IPS-NIHi7 (cell line): ENCODE results near the gene NOS3.
"Not testable (repeated sequence)": the region's sequence is repeated elsewhere in the genome, so short reads cannot be mapped to it uniquely, and the experiment has no call there.

Experiments used
- DNase-seq: peaks from one replicate; pipeline ENCODE4 v3.0.0; 2012; ENCODE audit warnings: mixed read lengths; ENCODE audit errors: extremely low spot score

Gene NOS3

DNA sequence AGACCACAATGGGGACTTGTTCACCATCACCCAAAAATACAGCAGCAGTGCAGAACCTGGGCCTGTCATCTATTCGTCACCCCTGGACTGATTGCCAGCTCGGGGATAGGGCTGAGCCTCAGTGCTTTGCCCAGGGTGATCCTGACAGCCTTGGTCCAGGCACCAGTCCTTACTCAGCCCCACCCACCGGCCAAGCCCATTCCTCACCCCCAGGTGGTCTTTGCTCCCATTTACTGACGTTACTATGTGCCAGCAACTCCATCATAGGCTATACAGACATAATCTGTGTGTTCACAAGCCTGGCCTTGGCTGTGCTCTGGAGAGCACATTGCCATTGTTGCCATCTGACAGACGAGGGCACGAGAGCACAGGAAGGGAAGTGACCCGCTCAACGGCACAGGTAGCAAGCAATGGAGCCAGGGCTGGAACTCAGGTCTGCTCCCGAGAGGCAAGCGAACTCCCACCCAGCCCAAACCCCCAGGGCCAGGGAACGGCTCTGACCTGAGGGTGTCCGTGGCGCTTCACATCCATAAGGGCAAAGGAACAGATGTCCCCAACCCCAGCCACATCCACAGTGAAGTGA is 26.6 kb downstream of the NOS3 start:
- DNase-seq = no peak

GRCh38 chr7:151017953-151018420 is 27.2 kb downstream of the NOS3 start:
- peak; percentile 79 for DNase-seq

GRCh38 chr7:151018421-151019129 is 27.8 kb downstream of the NOS3 start:
- DNase-seq = no peak

DNA sequence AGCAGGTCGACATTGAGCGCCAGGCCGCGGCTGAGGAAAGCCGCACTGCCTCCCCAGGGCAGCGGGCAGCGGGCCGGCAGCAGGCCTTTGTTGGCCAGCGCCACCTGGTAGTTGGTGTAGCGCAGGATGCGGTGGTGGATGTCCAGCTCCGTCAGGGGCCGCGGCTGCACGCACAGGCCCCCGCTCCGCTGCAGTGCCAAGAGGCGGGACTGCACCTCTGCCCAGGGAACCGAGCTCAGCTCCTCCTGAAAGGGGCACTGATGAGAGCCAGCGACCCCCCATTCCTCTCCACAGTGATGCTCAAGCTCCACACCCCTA is 28.3 kb downstream of the NOS3 start:
- DNase-seq = no peak

DNA sequence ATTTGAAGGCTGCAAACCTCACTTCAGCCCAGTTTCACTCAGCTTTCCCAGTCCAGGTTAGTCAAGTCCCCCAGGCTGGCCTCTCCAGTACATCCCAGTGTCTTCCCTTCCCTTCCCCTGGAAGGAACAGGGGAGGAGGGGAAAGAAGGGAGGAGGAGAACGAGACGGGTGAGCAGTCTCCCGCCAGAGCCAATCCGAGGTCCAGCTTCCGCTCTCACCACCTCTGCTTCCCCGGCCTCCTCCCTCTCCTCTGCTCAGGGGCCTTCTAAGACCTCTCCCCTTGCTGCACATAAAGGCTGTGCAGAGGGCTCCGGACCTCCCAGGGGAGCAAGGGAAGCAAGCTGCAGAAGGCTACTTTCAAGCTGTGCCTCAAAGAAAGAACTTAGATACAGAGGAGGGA is 29.4 kb downstream of the NOS3 start:
- DNase-seq = no peak

DNA sequence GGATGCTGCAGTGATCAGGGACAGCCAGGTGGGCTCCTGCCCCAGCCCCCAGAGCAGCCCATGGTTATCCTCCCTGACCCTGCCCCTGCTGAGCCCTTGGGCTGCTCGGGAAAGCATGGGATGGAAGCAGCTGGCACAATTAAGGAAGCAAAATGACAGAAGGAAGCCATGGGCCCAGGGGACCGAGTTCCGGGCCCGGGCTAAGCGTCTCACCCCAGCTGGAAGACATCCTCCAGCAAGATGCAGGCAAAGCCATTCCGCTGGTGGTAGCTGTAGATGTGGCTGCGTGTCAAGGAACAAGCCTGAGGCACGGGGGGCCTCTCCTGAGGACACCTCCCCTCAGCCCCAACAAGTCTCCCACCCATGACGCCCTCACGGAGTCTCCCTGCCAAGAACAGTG is 32.4 kb downstream of the NOS3 start:
- no peak for DNase-seq

- DNase-seq = no peak
These were observed 33.7 kb downstream of the NOS3 start, which contains the start of gene ATG9B for GRCh38 chr7:151024435-151025056. Gene ATG9B (minus strand): TSS chr7:151024494. CDS start chr7:151024423, 71 bp downstream.

- no peak for DNase-seq
These were observed 35.3 kb downstream of the NOS3 start for GRCh38 chr7:151025924-151026671.

GRCh38 chr7:151026771-151027727 is 36.2 kb downstream of the NOS3 start:
- not testable (repeated sequence) for DNase-seq

- DNase-seq = not testable (repeated sequence)
These were observed 36.9 kb downstream of the NOS3 start for GRCh38 chr7:151027728-151028130.

DNA sequence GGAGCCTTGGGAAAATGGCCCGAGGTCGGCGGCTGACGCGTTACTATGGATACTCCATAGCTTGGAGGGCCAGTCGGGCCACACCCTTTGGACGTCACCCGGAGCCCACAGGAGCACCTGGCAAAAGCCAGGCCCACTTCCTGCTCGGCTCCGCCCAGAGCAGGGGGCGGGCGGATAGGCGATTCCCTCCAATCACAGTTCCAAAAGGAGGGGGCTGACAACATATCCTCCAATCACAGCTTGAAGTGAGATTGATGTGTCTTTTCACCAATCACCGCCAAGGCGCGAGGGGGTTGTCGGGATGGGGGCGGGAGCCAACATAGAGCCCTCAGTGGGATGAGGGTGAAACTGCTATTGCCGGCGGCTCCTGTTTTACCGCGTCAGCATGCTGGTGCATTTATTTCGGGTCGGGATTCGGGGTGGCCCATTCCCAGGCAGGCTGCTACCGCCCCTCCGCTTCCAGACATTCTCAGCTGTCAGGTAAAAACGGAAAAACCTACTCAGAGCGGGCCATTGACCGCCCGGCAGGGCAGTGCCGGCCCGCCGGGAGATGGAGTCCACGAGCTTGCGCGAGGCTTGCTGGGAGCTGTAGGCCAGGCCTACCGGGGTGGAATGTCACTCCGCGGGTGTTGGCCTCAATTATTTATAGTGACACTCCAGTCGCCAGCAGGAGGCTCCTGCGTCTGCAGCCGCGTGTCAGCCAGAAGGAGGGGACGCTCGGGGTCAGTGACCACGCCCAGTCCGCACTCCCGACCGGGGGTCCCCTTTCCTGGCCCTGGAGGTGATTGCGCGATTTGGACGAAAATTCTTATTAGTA is 37.5 kb downstream of the NOS3 start, which contains the start of gene ABCB8:
TSS of gene ABCB8 (plus strand) at position 320 of the 817 bp plus-strand sequence. CDS start at position 386, 66 bp downstream.
- DNase-seq = peak; percentile 99

DNA sequence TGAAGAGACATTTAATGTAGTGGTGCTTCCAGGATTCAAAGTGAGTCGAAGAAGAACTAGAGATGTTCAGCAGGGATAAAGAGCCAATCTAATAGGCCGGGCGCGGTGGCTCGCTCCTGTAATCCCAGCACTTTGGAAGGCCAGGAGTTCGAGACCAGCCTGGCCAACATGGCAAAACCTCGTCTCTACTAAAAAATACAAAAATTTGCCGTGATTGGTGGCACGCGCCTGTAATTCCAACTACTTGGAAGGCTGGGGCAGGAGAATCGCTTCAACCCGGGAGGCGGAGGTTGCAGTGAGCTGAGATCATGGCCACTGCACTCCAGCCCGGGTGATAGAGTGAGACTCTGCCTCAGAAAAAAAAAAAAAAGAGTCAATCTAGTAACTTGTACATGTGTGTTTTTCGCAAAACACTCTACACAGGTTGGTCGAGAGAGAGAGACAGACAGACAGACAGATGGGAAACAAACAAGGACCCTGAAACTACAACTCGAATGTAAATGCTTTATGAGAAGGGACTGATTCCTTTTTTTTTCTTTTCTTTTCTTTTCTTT is 38.2 kb downstream of the NOS3 start:
- no peak for DNase-seq

- DNase-seq = no peak
These were observed 40.2 kb downstream of the NOS3 start for GRCh38 chr7:151031011-151031410.

- DNase-seq = peak; percentile 42
These were observed 42.4 kb downstream of the NOS3 start for GRCh38 chr7:151032936-151033863.

- no peak for DNase-seq
These were observed 43.0 kb downstream of the NOS3 start for GRCh38 chr7:151033864-151034249.

DNA sequence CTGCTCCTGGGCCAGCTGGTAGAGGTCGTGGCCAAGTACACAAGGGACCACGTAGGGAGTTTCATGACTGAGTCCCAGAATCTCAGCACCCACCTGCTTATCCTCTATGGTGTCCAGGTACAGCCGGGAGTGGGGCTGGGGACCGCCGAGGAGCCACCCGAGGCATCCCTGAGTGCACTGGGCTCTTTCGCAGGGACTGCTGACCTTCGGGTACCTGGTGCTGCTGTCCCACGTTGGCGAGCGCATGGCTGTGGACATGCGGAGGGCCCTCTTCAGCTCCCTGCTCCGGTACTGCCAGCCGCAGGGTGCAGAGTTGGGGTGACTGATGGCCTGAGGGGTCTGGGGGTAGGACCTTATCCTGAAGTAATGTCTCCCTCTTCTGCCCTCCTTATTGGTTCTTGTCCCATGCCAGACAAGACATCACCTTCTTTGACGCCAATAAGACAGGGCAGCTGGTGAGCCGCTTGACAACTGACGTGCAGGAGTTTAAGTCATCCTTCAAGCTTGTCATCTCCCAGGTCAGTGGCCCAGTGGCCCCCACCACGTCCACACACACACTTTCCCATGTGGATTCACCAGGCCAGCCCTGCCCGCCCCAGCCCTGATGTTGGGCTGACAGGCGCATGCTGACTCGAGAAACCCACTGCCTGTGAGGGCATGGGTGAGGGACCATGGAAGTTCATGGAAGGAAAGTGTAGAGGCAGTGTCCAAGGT is 43.7 kb downstream of the NOS3 start:
- DNase-seq = no peak

DNA sequence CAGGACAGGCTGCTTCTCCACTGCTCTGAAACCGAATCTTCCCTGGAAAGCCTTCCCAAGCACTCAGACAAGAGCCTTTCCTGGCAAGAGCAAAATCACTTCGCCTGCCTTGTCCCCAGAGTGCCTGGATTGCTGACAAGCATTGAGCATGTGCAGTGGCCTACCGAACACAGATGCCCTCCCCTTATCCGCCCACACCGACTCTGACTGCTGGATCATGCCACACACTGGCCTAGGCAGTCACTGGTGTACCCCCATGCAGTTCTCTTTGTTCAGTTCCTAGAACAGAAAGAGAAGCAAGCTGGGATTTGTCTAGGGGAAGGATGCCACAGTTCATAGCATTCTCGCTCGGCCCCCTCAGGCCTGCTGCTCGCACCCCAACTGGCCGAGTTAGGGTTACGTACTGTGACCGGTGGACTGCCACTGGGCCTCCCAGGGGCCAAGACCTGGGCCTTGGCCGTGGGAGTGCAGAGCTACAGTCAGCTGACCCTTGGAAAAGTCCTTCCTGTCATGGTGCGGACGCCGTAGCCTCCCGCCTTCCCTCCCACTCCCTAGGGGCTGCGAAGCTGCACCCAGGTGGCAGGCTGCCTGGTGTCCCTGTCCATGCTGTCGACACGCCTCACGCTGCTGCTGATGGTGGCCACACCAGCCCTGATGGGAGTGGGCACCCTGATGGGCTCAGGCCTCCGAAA is 44.4 kb downstream of the NOS3 start:
- no peak for DNase-seq

DNA sequence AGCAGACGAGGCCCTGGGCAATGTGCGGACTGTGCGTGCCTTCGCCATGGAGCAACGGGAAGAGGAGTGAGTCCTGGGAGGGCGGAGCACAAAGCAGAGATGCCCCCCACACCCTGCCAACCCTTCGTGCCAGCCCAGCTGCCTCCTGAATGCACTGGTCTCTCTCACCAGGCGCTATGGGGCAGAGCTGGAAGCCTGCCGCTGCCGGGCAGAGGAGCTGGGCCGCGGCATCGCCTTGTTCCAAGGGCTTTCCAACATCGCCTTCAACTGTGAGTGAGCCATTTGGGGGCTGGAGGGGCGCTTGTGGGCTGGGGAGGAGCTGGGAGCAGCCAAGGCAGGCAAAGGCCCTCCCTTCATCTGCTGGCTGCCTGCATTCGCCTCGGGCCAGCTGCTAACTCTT is 45.1 kb downstream of the NOS3 start:
- no peak for DNase-seq
